NT2/D1 (cell line): ENCODE results near the gene SEMA3F.

Source experiments
- SUZ12 ChIP-seq: IDR thresholded peaks from 2 replicates; pipeline ENCODE4 v1.6.1; 2011; ENCODE audit not compliant: insufficient read length, insufficient read depth; ENCODE audit errors: extremely low read depth
- YY1 ChIP-seq: IDR thresholded peaks from 2 replicates; pipeline ENCODE4 v1.6.1; 2011; ENCODE audit not compliant: insufficient read length, insufficient read depth
- ZNF274 ChIP-seq: IDR thresholded peaks from 2 replicates; pipeline ENCODE4 v1.6.1; 2011; ENCODE audit warnings: mild to moderate bottlenecking, low read depth, low read length

GRCh38 chr3:50237754-50238548, 82.8 kb downstream of the SEMA3F start:
- TF ChIP-seq ZNF274, result no peak
- TF ChIP-seq SUZ12, result no peak
- TF ChIP-seq YY1, result no peak
